Transverse colon (tissue), 4 donors: ENCODE measurements around the gene DST. TPM values are rescaled to one million over a fixed set of nuclear protein-coding genes. Genes with fewer than 3 reads are reported as not detected.

ENCODE experiments used
- DNase-seq: peaks from one replicate; pipeline ENCODE4 v3.0.0-alpha.2; 2019
- H3K27ac ChIP-seq, 4 donors: fragments of 200-600 bp; sonication (generic); 2 replicates each; pipeline ENCODE4 v1.5.1; 2016 to 2018; ENCODE audit warnings: inconsistent platforms in 4 of 4
- H3K27me3 ChIP-seq: fragments of 200-600 bp; sonication (generic); 2 replicates; pipeline ENCODE4 v1.5.1; 2017; ENCODE audit warnings: inconsistent platforms
- H3K36me3 ChIP-seq, 4 donors: fragments of 200-600 bp; sonication (generic); 2 replicates each; pipeline ENCODE4 v1.5.1; 2017 to 2019; ENCODE audit warnings: inconsistent platforms in 4 of 4
- H3K4me1 ChIP-seq, 4 donors: fragments of 200-600 bp; sonication (generic); 2 replicates each; pipeline ENCODE4 v1.5.1; 2017 to 2020; ENCODE audit warnings: inconsistent platforms in 4 of 4
- H3K4me3 ChIP-seq, 4 donors: fragments of 200-600 bp; sonication (generic); 1 replicate in 1 of 4; 2 replicates in 3 of 4; pipeline versions ENCODE4 v1.5.1 to v1.6.1; 2017 to 2019; ENCODE audit warnings: inconsistent platforms in 4 of 4
- H3K9me3 ChIP-seq, 2 donors: fragments of 200-600 bp; sonication (generic); 2 replicates each; pipeline ENCODE4 v1.5.1; 2017 to 2019; ENCODE audit warnings: inconsistent platforms in 2 of 2
- EP300 ChIP-seq: sonication (generic); formaldehyde crosslinking; IDR thresholded peaks from one replicate; pipeline ENCODE4 v1.6.1; 2017; ENCODE audit warnings: antibody characterized with exemption, low read depth
- POLR2A ChIP-seq: fragments of 450-650 bp; IDR thresholded peaks from one replicate; pipeline ENCODE4 v1.6.1; 2016; ENCODE audit warnings: antibody characterized with exemption, mild to moderate bottlenecking, moderate library complexity
- POLR2AphosphoS5 ChIP-seq, 3 donors: sonication (generic); formaldehyde crosslinking; IDR thresholded peaks; one replicate each; pipeline ENCODE4 v1.6.1; 2016; ENCODE audit warnings: antibody characterized with exemption in 3 of 3
- WGBS, 2 donors: methylation state at CpG; one replicate each; pipeline ENCODE4 v1.1.5; 2018; ENCODE audit warnings: low coverage in 1 of 2; 5-methylcytosine and 5-hydroxymethylcytosine counted together
- in situ Hi-C, 4 donors: fragments of 200-750 bp; cut with MboI; loops; one replicate each; pipeline versions ENCODE4 v1.15.0 to v1.15.1; 2017; ENCODE audit warnings: low sequenced_read_pairs in 3 of 4, low pct_ligation_motif_present in 1 of 4, low pct_unique_long_range_greater_than_20kb in 1 of 4
- intact Hi-C: fragments of 100-400 bp; cut with DNase I; formaldehyde crosslinking; loops from one replicate; pipeline ENCODE4 v1.15.1; 2023; ENCODE audit warnings: low total_unique reads
- total RNA-seq, 4 donors: library from RNA; depleted of rRNA; stranded (reverse); fragments of >200 nt; gene quantifications; one replicate each; pipeline ENCODE4 v1.1.0, GENCODE V29; 2016
- TF ChIP-seq, protein P1 (sequence below), 5 experiments: fragments of 200-600 bp in 3 of 5; fragments of 450-650 bp in 2 of 5; sonication (generic) in 3 of 5; IDR thresholded peaks; 1 replicate in 2 of 5; 2 replicates in 3 of 5; pipeline ENCODE4 v1.5.1; 2016 to 2017; ENCODE audit warnings: antibody characterized with exemption in 5 of 5, inconsistent platforms in 3 of 5, mild to moderate bottlenecking in 2 of 5, moderate library complexity in 1 of 5

The DST gene
- total RNA-seq, 4 donors from 2014 or later, result 280 to 535 (median 428) TPM

DNA sequence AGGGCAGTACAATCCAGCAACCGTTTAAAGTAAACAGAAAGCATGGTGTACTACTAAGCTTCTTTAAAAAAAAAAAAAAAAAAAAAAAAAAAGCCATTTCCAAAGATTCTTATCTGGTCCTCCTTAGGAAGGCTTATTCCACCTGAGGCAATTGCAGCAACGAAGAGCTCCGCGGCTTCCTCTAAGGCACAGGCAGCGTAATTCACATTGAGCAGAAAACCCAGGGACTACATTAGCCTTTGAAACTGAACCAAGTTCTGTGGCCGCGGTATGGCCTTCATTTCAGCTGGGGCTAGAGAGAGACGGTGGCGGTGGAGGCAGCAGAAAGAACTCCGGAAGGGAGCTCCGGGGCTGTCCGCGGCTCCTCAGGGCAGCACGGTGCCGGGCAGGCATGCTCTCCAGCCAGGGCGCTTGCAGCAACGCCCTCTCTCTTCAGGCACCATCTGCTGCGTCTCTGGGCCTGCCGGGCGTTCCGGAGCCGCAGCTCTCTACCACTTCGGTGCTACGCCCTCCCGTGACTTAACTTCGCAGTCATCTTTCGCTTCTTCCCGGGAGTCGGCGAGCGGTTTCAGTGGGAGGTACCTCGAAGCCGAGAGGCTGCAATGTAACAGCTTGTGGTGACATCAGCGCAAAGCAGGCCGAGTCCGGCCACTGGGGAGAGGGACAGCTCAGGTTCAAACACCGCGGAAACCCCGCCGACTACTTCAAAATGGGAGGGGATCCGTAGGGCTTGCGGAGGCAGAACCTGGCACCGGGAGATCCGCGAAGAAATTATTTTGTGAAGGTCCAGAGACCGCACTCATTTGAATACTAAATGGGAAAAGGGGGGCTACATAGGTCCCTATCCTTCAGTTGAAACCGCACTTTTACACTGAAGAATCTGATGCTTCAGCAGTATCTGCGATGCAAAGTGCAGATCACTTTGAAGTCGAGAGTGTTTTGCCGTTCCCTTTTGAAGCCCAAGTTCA, 100.0 kb downstream of the DST start:
- intact Hi-C loops (loop anchor here (10.0 kb wide), 1 partner anchor 48 kb away; no protein-coding TSS in a partner anchor), in situ Hi-C loops (no loop called here)
- no peaks in the 10 kb centered on the region for H3K36me3 ChIP-seq
- peak; percentile 93 to 96 (median 94) for TF ChIP-seq POLR2AphosphoS5 (IDR thresholded peaks at IDR 0.05)
- TF ChIP-seq, protein P1, sequence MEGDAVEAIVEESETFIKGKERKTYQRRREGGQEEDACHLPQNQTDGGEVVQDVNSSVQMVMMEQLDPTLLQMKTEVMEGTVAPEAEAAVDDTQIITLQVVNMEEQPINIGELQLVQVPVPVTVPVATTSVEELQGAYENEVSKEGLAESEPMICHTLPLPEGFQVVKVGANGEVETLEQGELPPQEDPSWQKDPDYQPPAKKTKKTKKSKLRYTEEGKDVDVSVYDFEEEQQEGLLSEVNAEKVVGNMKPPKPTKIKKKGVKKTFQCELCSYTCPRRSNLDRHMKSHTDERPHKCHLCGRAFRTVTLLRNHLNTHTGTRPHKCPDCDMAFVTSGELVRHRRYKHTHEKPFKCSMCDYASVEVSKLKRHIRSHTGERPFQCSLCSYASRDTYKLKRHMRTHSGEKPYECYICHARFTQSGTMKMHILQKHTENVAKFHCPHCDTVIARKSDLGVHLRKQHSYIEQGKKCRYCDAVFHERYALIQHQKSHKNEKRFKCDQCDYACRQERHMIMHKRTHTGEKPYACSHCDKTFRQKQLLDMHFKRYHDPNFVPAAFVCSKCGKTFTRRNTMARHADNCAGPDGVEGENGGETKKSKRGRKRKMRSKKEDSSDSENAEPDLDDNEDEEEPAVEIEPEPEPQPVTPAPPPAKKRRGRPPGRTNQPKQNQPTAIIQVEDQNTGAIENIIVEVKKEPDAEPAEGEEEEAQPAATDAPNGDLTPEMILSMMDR (IDR thresholded peaks at IDR 0.05), result peak in 3 of 5 experiments; percentile 17 to 30 (median 30)
- TF ChIP-seq EP300, result no peak
- peak; percentile 93 for TF ChIP-seq POLR2A
- H3K9me3 ChIP-seq, result no peaks in the 10 kb centered on the region
- no peaks in the 10 kb centered on the region for H3K27me3 ChIP-seq
- H3K27ac ChIP-seq, result peak overlapping the region; percentile 91 to 98 (median 96)
- 1 to 2% methylated on average over 9 to 44 of the region's 50 CpGs for WGBS, 2 donors
- H3K4me1 ChIP-seq, result peaks cover 0 to 38% (median 19%) of the 10 kb centered on the region in 4 donors
- DNase-seq, result peak; percentile 94
- peak overlapping the region; percentile 56 to 66 (median 60) for H3K4me3 ChIP-seq

- Histone ChIP-seq H3K36me3 (no peaks in the 10 kb centered on the region), H3K4me1 (peaks cover 0 to 46% (median 24%) of the 10 kb centered on the region in 4 donors), H3K9me3 (no peaks in the 10 kb centered on the region), H3K4me3 (peak overlapping the region; percentile 7 to 66 (median 58)), H3K27ac (peak overlapping the region; percentile 91 to 98 (median 96)), H3K27me3 (no peaks in the 10 kb centered on the region)
- no peak for TF ChIP-seq POLR2AphosphoS5 (IDR thresholded peaks at IDR 0.05)
- no peak for TF ChIP-seq EP300
- TF ChIP-seq, protein P1 (IDR thresholded peaks at IDR 0.05), result no peak
- no peak for TF ChIP-seq POLR2A
- in situ Hi-C loops, result no loop called here
- no peak for DNase-seq
- intact Hi-C loops, result loop anchor here (10.0 kb wide), 1 partner anchor 47 kb away; no protein-coding TSS in a partner anchor
- 11 to 22% methylated on average over 3 of the region's 3 CpGs for WGBS, 2 donors
Observed at GRCh38 chr6:56541741-56542360, 100.8 kb downstream of the DST start.

DNA sequence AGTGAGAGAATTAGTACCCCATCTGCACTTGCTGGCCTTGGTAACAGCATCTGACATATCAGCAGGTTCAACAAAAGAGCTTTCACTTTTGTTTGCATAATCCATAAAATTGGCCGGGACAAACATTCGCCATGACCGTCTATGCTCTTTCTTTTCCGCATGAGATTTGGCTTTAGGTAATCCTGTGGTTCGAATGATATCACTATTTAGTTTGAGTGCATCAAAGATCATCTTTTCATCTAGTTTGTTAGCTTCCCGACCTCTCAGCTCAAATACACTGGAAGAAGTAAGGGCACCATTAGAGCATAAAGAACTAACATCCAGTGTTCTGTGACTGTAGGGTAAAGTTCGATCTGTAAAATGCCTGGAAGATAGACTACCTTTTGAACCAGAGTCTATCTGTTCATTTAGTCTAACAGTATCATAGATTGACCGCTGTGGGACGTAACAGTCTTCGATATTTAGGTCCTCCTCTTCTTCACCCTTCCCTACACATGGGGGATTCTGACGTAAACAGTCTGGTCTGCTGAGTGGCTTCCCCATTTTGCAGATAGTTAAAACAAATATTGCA, 101.6 kb downstream of the DST start:
- H3K27me3 ChIP-seq, result no peaks in the 10 kb centered on the region
- WGBS, 2 donors, result 36 to 38% methylated on average over 11 of the region's 11 CpGs
- intact Hi-C loops, result loop anchor here (10.0 kb wide), 1 partner anchor 46 kb away; no protein-coding TSS in a partner anchor
- H3K4me1 ChIP-seq, result peaks cover 0 to 51% (median 24%) of the 10 kb centered on the region in 4 donors
- H3K27ac ChIP-seq, result peak overlapping the region; percentile 91 to 98 (median 96)
- DNase-seq, result no peak
- in situ Hi-C loops, result no loop called here
- H3K4me3 ChIP-seq, result peak overlapping the region; percentile 13 to 66 (median 58)
- no peak for TF ChIP-seq EP300
- TF ChIP-seq POLR2AphosphoS5 (IDR thresholded peaks at IDR 0.05), result peak in 1 of 3 donors; percentile 46
- peaks cover 0 to 3% (median 0%) of the 10 kb centered on the region in 4 donors for H3K36me3 ChIP-seq
- no peaks in the 10 kb centered on the region for H3K9me3 ChIP-seq

GRCh38 chr6:56540232-56541029, 102.3 kb downstream of the DST start:
- Histone ChIP-seq H3K9me3 (no peaks in the 10 kb centered on the region), H3K27ac (peak overlapping the region; percentile 91 to 98 (median 96)), H3K36me3 (peaks cover 0 to 10% (median under 1%) of the 10 kb centered on the region in 4 donors), H3K27me3 (no peaks in the 10 kb centered on the region), H3K4me1 (peaks cover 0 to 55% (median 24%) of the 10 kb centered on the region in 4 donors), H3K4me3 (peak overlapping the region; percentile 13 to 66 (median 58))
- TF ChIP-seq, protein P1 (IDR thresholded peaks at IDR 0.05), result peak in 1 of 5 experiments; percentile 30
- TF ChIP-seq EP300, result no peak
- intact Hi-C loops (loop anchor here (10.0 kb wide), 1 partner anchor 46 kb away; no protein-coding TSS in a partner anchor), in situ Hi-C loops (no loop called here)
- WGBS, 2 donors, result 35 to 49% methylated on average over 7 to 9 of the region's 9 CpGs
- DNase-seq, result no peak
